ENCODE results near the gene AATK.

- TF ChIP-seq SIN3A (IDR thresholded peaks at IDR 0.05; ENCODE audit: borderline replicate concordance, low read depth, low read length) (no peak), TAF1 (IDR thresholded peaks at IDR 0.05; ENCODE audit: borderline replicate concordance, low read depth, low read length) (no peak), USF2 (IDR thresholded peaks at IDR 0.05; ENCODE audit: borderline replicate concordance, low read depth, low read length) (no peak), SMC3 (IDR thresholded peaks at IDR 0.05; ENCODE audit: low read depth, low read length) (no peak), RAD21 (IDR thresholded peaks at IDR 0.05; ENCODE audit: low read length) (no peak), PBX3 (IDR thresholded peaks at IDR 0.05) (no peak), GATA2 (CRISPR knock-in tag; IDR thresholded peaks at IDR 0.05) (no peak), TEAD4 (IDR thresholded peaks at IDR 0.05; ENCODE audit: borderline replicate concordance, insufficient read depth) (no peak), EP300 (IDR thresholded peaks at IDR 0.05; ENCODE audit: borderline replicate concordance in 1 of 2, low read depth in 1 of 2, low read length in 1 of 2) (no peak), EZH2phosphoT487 (IDR thresholded peaks at IDR 0.05; ENCODE audit: borderline replicate concordance, low read depth) (no peak), ELF1 (IDR thresholded peaks at IDR 0.05) (no peak), POLR2AphosphoS5 (IDR thresholded peaks at IDR 0.05; ENCODE audit: low read depth, low read length) (no peak)
- TF ChIP-seq, protein P1, sequence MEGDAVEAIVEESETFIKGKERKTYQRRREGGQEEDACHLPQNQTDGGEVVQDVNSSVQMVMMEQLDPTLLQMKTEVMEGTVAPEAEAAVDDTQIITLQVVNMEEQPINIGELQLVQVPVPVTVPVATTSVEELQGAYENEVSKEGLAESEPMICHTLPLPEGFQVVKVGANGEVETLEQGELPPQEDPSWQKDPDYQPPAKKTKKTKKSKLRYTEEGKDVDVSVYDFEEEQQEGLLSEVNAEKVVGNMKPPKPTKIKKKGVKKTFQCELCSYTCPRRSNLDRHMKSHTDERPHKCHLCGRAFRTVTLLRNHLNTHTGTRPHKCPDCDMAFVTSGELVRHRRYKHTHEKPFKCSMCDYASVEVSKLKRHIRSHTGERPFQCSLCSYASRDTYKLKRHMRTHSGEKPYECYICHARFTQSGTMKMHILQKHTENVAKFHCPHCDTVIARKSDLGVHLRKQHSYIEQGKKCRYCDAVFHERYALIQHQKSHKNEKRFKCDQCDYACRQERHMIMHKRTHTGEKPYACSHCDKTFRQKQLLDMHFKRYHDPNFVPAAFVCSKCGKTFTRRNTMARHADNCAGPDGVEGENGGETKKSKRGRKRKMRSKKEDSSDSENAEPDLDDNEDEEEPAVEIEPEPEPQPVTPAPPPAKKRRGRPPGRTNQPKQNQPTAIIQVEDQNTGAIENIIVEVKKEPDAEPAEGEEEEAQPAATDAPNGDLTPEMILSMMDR (IDR thresholded peaks at IDR 0.05), result no peak
- TF ChIP-seq, protein P2, sequence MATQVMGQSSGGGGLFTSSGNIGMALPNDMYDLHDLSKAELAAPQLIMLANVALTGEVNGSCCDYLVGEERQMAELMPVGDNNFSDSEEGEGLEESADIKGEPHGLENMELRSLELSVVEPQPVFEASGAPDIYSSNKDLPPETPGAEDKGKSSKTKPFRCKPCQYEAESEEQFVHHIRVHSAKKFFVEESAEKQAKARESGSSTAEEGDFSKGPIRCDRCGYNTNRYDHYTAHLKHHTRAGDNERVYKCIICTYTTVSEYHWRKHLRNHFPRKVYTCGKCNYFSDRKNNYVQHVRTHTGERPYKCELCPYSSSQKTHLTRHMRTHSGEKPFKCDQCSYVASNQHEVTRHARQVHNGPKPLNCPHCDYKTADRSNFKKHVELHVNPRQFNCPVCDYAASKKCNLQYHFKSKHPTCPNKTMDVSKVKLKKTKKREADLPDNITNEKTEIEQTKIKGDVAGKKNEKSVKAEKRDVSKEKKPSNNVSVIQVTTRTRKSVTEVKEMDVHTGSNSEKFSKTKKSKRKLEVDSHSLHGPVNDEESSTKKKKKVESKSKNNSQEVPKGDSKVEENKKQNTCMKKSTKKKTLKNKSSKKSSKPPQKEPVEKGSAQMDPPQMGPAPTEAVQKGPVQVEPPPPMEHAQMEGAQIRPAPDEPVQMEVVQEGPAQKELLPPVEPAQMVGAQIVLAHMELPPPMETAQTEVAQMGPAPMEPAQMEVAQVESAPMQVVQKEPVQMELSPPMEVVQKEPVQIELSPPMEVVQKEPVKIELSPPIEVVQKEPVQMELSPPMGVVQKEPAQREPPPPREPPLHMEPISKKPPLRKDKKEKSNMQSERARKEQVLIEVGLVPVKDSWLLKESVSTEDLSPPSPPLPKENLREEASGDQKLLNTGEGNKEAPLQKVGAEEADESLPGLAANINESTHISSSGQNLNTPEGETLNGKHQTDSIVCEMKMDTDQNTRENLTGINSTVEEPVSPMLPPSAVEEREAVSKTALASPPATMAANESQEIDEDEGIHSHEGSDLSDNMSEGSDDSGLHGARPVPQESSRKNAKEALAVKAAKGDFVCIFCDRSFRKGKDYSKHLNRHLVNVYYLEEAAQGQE (IDR thresholded peaks at IDR 0.05; ENCODE audit: low read depth, low read length), result no peak
Measured at GRCh38 chr17:81148571-81148970, 17.4 kb downstream of the AATK start.
